ENCODE measurements around the gene SEC22A.

Gene SEC22A, protein sequence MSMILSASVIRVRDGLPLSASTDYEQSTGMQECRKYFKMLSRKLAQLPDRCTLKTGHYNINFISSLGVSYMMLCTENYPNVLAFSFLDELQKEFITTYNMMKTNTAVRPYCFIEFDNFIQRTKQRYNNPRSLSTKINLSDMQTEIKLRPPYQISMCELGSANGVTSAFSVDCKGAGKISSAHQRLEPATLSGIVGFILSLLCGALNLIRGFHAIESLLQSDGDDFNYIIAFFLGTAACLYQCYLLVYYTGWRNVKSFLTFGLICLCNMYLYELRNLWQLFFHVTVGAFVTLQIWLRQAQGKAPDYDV

GRCh38 chr3:123201557-123202427 lies at the start of gene SEC22A:
Gene SEC22A, plus strand, starts transcription at chr3:123201943. Its CDS starts 7,275 bp downstream, at chr3:123209218.
- DNase-seq, result peak; percentile 93

GRCh38 chr3:123152687-123153086 lies 49.1 kb upstream of the SEC22A start:
- no peak for DNase-seq

DNA sequence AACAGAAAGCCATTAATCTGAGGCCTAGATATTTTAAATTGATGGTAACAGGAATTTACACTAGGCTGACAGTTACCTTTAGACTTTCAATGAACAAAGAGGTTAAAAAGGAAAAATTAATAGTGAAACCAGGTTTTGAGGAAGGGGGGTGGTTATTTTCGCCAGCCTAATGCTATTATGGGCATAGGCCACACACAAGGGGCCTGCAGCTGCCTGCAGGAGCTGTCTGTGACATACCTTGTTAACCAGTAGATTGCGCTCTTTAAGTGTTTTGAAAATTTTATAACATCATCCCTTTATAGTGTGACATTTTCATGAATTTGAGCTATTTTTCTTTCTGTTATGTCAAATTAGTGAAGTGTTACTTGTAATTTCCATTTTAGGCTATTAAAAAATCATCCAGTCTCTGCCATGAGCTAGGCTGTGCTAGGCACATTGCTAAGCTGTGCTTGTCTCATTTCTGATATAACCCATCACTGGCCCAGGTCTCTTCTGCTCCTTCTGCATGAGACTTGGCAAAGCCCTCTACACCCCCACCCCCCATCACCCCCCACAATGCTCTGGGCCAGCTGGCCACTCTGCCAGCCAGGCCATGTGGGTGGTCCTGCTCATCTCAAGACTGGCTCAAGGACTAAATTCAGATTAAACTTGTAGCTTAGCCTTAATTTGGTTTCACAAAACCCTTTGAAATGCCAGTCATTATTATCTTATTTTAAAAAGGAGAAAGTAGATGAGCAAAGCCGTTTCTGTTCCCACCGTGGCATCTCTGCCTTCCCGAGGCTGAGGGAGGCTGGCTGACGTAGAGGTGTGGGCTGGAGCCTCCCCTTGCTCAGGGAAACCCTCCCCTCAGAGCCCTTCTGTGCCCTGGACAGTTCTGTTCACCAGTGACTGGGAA lies 48.4 kb upstream of the SEC22A start:
- no peak for DNase-seq

DNA sequence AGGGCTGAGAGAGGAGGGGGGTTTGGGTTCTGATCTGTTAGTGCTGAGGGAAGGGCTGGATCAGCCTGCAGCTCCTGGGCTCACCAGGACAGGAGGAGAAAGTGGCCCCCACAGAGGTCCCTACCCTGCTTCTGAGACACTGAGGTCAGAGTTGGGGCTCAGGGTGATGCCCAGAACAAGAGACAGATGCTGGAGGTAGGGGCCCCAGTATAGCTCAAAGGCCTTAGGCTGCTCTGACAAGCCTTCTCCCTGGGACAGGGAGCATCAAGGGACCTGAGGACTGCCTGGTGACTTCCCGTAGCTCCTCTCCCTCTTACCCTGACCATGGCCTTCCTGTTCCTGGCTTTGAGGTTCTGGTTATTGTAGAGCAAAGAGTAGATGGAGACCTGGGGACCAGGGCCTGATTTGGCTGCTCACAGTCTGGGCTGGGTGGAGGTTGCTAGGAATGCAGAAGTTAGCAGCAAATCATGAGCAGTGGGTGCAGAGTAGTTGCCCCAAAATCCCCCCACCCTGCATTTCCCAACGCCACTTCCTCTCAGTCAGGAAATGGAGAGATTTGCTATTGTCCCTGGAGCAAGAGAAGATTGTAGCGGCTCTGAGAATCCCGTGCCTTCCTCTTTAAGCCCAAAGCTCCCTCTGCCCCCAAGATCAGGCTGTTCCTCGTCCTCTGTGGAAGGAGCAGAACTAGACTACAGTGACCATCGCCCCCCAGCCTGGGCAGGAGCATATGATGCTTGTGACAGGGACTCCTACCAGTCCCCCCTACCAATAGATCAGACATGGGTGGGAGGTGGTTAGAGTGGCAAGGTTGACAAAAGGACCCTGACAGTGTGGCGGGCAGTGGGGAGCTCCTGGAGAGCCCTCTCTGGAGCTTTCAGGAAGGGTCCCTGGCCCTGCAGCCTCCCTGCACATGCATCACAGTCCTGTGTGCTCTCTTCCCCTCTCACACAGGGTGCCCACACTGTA lies 47.4 kb upstream of the SEC22A start:
- DNase-seq, result no peak

GRCh38 chr3:123155471-123156011 lies 46.2 kb upstream of the SEC22A start:
- no peak for DNase-seq

GRCh38 chr3:123156276-123156995 lies 45.3 kb upstream of the SEC22A start:
- no peak for DNase-seq

GRCh38 chr3:123157209-123157597 lies 44.5 kb upstream of the SEC22A start:
- no peak for DNase-seq

DNA sequence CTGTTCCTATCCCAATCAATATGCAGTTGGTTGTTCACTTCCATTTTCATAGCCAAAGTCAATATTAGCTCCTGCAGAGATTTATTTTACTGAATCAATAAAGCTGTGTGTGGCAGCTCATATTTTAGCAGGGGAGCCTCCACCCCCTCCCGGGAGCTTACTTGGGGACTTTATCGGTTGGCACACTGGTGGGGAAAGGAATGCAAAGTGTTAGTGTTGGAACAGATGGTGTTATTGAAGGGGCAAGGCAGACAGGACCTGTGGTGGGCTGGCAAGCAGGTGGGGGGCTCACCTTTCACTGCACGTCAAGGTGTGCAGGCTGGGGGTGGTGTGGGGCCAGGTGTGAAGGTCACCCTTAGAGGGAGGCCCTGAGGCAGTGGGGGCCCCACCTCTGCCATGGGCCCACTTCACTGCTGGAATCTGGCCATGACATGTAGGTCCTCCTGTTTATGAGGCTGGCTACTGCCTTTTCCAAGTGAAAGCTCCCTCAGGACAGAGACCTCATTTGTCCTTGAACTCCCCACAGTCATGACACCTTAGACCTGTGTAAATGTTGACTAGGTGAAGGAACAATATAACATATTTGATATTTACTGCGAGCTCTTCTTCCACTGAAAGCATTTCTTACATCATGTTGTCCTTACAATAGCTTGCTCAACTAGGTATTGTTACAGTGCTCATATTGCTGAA lies 44.0 kb upstream of the SEC22A start:
- DNase-seq, result no peak

- no peak for DNase-seq
These were observed 43.4 kb upstream of the SEC22A start for GRCh38 chr3:123158330-123158729.

DNA sequence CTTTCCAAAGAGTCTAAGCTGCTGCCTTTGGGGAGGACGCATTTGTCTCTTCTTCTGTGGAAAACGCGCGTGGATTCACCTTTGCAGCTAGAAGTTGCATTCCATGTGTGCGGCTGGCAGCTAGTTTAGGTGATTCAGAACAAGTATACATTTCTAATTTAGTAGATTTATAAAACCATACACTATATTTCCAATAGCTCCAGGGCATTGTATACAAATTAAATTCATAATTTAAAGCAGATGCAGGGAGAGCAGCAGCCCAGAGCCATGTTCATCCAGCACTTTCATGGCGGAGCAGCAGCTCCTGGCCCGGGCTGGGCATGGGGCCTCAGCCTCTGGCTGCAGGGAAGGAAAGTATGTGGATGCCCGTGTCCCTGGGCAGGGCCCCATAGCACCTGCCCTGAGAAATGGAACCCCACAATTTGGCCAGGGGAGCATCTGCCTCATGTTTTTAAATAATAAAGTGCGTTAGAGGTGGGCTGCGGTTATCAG lies 42.8 kb upstream of the SEC22A start:
- DNase-seq, result no peak

- no peak for DNase-seq
These were observed 41.7 kb upstream of the SEC22A start for GRCh38 chr3:123159926-123160635.

- no peak for DNase-seq
These were observed 40.6 kb upstream of the SEC22A start for GRCh38 chr3:123161167-123161566.

- DNase-seq, result no peak
These were observed 38.6 kb upstream of the SEC22A start for GRCh38 chr3:123163141-123163540.

DNA sequence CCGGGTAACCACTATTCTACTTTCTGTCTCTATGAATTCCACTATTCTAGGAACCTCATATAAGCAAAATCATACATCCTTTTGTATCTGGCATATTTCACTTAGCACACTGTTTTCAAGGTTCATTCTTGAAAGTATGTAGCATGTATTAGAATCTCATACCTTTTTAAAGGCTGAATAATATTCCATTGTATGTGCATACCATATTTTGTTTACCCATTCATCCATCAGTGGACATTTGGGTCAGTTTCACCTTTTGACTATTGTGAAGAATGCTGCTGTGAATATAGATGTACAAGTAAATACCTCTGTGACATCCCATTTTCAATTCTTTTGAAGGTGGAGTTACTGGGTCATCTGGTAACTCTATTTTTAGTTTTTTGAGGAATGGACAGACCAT lies 36.6 kb upstream of the SEC22A start:
- DNase-seq, result no peak

DNA sequence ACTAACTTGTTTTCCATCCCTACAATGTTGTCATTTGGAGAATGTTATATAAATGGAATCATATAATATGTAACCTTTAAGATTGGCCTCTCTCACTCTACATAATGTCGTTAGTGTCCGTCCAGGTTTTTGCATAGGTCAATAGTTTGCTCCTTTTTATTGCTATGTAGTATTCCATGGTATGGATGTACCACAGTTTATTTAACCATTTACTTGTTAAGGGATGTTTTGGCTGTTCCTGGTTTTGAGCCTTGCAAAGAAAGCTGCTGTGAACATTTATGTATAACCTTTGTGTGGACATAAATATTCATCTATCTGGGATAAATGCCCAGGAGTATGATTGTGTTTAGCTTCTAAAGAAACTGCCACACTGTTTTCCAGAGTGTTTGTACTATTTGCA lies 34.1 kb upstream of the SEC22A start:
- no peak for DNase-seq

DNA sequence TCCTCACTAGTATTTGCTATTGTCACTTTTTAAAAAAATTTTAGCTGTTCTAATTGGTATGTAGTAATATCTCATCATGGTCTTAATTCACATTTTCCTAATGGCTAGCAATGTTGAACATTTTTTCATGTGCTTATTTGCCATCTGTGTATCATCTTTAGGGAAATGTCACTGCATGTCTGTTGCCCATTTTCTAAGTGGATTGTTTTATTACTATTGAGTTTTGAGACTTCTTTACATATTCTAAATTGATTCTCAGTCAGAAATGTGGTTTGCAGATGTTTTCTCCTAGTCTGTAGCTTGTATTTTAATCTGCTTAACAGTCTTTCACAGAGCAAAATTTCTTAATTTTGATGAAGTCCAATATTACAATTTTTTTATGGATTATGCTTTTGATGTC lies 33.6 kb upstream of the SEC22A start:
- no peak for DNase-seq

DNA sequence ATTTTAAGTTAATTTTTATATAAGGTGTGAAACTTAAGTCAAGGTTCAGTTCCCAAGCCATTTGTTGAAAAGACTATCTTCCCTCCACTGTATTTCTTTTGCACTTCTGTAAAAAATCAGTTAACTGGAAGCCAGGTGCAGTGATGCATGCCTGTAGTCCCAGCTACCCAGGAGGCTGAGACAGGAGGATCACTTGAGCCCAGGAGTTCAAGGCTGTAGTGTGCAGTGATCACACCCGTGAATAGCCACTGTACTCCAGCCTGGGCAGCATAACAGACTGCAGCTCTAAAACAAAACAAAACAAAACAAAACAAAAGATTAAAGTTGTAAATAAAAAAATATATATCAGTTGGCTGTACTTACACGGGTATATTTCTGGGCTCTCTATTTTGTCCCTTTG lies 33.1 kb upstream of the SEC22A start:
- DNase-seq, result no peak

DNA sequence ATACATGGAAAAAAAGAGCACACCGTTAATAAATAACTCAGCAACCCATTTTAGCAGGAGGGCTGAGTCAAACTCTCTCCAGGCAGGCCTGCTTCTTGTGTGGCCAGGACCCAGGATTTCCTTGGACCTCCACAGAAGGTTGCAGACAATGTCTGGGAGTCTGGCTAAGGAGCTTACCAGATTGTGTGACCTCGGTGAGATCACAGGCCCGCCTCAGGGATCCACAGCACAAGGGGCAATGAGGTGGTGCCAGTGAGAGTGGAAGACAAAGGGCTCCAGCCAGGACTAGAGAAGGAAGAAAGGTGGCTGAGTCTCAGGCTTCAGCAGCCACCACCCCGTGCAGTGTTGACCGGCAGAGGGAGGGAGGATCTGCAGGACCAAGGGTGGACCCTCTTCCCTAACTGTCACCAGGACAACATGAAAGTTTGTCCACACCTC lies 32.2 kb upstream of the SEC22A start:
- no peak for DNase-seq

DNA sequence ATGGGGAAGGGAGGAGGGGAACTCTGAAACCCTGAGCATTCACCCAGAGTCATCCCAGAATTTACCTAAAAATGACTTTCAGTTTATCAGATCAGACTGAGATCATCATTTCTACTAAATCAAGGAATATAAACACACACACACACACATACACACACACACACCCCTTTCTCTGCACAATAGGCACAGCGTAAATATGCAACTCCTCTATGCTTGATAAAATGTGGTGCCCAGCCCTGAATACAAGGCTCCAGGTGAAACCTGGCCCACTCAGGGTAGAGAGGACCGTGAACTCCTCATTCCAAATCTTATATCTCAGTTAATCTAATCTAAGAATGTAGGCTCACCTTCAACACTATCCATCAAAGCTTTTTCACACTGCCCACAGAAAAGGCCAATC lies 31.8 kb upstream of the SEC22A start:
- DNase-seq, result no peak

Data from activated CD4-positive, alpha-beta T cell treated with anti-CD3 and anti-CD28 coated beads for 4 hours (primary cell).